ENCODE measurements around the gene SLC1A4.
A peak's percentile ranks its signal among the peaks of the same experiment; 100 is the strongest.
"Not testable (repeated sequence)": the region's sequence is repeated elsewhere in the genome, so short reads cannot be mapped to it uniquely, and the experiment has no call there.

Gene SLC1A4

DNA sequence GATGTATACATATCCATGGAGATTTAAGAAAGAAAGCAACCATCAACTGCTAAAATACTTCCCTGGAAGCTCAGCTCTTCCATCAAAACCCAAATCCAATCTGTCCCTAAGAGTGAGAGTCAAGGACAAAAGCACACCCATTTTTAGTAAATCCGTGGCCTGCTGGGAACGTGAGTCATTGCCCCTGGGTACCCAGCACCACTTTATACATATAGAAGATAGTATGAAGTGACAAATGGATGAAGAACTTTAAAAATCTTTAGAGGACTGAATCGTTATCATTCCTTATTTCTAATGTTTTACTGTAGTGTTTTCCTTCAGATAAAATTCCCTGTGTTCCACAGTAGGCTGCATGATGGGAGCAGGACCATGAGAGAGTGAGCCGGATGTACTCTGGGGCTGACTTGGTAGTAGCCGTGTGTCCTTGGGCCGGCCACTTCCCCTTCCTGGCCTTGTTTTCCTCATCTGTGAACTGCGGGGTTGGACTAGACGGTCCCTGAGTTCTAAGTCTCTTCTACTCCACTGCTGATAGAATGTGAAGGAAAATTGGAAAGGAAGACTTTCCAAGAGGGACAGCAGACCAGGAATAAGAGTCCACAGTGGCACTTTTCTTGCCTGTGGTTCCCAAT is 38.5 kb downstream of the SLC1A4 start:
- no peak for DNase-seq (ENCODE audit: low spot score)

DNA sequence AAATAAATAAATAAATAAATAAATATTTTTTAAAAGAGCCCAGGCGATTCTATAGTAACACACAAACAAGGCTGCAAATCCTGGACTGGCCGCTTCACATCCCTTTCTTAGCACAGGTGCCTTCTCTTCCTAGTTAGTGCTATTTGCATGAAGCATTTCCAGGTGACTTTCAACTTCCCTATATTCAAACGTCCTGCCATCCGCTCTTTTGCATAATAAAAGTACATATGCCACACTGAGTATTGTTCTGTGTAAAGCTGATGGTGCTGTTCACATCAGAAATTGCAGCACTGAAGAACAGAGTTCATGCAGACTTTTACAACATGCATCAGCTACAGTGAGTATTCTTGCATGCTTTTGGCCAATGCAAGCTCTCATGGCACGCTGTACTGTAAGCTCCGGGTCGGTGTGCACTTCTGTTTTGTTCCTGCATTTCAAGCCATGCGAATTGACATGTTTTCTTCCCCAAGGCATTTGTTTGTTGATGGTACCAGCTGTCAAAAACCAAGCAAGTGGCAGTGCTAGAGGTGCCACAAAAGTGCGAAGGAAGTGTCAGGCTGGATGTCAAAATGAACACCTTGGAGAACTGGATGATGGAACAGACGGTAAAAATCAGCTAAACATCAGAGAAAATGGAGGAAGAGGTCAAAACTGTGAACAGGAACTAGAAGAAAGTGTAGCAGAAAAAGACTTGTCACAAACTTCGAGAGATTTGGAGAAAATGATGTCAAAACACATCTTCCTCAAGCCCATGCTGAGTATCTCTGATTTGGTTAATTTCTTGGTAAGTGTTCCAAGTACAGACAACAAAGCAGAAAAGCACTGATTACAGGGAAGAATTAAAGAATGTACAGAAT is 41.5 kb downstream of the SLC1A4 start:
- no peak for DNase-seq (ENCODE audit: low spot score)

DNA sequence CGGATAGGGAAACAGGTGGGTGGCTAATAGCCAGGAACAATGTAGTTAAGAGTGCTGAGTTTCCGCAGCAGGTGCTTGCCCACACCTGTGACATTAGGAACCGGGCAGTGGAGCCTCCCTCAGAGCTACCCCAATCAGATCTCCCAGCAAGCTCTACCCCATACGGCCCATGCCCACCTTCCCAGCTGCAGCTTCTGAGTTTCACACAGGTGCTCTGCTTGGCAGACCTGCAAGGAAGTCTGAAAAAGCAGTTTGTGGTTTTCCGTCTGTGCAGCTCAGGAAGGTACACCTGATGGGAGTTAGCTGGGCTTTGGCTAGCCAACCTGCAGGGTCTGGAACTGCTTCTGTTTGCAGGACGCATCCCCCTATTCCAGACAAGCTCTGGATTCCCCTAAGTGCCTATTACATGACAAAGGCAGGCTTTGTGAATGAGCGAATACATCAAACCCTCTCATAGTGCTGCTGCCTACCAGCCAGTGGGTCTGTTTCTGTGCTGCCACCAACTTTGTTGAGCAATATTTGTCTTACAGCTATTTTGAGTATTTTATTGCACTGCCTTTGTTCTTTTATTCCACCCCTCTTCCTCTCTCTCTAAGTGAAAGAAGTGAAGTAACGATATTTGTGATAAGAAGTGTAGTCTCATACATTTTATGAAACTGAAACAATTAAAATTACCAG is 42.3 kb downstream of the SLC1A4 start:
- no peak for DNase-seq (ENCODE audit: low spot score)

DNA sequence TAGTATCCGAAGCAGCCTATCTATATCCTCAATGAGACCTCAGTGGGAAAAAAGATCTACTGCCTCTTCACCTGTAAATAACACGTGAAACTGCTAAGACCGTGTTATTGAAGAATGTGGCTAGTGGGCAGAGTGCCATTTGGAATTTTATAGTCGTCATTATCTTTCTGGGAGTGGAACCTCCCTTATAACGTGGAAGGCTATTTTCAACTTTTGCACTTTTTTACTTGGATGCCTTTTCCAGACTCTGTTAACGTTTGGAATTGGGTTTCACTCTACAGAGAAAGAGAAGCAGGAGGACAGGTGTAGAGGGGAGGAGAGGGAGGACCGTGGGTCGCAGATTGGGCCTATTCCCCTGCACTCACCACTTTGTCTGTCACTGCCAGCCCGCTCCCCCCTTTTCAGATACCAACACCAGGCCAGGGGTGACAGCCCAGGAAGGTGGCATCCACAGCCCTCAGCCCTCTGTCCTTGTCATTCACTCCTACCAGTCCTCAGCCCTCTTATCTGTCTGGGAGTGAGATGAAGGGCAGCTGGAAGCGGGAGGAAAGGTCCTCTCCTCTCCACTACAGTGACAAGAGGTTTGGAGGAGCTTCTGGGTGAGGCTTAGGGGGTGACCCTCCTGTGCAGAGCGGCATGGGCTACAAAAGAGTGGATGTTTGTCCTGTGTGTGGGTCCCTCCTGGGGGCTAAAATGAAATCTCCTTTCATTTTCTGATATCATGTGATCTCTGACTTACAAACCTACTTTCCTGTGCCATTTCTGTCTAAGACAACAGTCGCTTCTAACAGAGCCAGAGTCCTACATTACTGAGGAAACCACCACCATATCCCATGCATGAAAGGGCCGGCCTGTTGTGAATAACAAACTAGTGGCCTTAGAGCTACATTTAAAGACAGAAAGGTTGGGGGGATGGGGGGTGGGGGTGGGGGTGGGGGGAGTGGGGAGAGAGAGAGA is 43.1 kb downstream of the SLC1A4 start:
- DNase-seq (ENCODE audit: low spot score): no peak

DNA sequence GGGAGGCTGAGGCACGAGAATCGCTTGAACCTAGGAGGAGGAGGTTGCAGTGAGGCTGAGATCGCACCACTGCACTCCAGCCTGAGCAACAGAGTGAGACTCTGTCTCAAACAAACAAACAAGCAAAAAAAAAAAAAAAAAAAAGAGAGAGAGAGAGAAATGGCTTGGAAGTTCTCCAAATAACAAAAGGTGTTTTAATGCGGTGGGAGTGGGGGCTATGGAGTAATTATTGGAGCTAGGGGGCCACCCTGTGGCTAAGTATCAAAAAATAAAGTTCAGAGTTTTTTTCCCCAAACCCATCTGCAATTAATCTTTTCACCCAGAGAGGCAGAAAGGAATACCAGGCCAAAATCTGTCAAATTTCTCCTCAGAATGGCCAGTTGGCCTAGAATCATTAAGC is 44.0 kb downstream of the SLC1A4 start:
- peak; percentile 14 for DNase-seq (ENCODE audit: low spot score)

DNA sequence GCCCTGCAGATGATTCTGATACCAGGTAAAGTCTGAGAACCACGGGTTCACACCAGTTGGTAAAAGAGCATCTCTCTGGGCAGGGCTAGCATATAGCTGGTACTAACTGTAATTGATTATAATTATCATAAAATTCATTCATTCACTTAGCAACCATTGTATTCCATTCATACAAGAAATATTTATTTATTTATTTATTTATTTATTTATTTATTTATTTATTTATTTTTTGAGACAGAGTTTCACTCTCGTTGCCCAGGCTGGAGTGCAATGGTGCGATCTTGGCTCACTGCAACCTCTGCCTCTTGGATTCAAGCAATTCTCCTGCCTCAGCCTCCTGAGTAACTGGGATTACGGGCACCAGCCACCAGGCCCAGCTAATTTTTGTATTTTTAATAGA is 44.5 kb downstream of the SLC1A4 start:
- not testable (repeated sequence) for DNase-seq (ENCODE audit: low spot score)

DNA sequence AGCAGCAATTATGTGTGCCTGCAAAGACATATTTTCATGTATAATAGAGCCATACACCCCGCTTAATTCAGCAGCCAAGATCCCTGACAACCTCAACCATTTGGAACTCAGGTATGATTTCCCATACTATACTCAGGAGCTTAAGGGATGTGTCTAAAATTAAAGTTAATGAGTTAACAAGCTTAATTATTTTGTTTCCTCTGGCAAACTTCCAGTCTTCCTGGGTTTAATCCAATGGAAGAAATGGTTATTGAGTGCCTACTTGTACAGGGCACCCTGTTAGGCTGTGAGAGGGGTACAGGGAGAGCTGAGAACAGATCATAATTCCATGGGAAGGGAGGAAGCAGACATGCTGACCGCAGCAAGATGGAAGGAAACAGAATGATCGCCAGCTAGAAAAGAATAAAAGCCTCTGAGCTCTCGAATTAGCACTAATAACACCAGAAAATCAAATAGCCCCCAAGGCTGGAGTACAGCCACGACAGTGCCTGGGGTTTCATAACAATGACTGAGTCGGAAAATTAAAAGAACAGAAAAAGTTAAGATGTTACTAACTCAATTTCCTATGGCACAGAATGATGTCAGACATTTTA is 46.2 kb downstream of the SLC1A4 start:
- no peak for DNase-seq (ENCODE audit: low spot score)

DNA sequence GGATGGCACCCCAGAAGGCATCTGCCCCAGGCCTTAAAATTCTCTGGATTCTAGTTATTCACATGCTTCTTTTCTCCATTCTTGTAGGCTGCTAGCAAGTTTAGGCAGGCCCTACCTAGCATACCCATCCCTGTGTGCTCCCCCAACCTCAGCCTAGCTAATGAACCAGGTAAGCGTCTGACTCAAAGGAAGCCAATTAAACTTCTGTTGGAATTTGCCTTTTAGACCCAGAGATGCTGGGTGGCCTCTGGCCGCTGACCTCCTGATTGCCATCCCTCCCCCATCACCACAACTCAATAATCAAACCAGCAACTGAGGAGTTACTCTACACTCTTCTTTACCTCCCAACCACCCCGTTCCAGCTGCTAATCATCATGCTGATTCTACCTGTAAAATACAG is 48.0 kb downstream of the SLC1A4 start:
- no peak for DNase-seq (ENCODE audit: low spot score)

DNA sequence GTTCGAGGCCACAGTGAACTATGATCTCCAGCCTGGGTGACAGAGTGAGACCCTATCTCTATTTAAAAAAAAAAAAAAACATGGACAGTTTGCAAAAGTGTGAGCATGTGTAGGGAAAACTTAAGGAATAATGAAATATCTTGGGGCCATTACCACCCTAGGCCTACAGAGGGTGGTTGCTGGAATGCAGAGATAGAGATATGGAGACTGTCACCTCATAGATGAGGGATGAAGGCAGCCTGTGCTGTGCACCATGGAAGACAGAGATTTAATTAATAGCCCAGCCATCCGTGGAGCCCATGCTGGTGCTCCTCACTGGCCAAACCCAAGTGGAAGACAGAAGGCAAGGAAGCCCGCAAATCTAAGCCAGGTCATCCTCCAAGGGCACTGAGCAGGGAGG is 50.4 kb downstream of the SLC1A4 start:
- no peak for DNase-seq (ENCODE audit: low spot score)

DNA sequence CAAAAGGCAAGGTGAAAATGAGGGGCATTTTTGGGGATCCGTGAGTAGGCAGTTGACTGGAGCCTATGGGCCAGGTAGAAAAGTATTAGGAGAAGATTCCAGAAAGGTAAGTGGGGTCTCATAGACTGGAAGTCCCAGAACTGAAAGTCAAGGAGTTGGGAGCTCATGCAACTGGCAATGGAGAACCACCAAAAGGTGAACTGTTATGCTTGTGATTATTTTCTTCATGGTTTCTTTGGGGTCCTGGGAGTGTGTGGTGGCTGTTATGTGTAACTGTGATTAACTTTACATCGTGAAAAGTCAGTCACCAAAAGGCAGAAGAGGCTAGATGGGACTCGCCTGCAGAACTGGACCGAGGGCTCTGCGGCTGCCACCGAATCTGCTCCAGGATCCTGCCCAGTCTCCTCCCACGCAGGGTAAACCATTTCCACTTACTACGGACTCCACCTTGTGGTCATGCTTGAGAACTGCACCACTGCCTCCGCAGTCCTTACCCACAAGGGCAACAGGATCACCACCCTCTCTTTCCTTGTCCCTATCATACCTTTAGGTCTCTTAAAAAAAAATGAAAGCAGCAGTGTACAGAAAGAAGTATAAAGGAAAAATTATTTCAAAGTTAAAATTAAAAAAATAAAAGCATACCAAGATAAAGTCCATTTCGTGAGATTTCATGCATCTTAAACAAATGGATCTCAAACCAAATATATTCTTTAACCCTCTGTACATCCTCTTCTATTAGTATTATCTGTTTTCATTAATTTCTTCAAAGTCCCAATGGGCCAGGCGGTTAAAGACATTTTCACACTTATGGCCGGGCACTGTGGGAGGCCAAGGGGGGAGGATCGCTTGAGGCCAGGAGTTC is 51.4 kb downstream of the SLC1A4 start:
- peak; percentile 77 for DNase-seq (ENCODE audit: low spot score)

DNA sequence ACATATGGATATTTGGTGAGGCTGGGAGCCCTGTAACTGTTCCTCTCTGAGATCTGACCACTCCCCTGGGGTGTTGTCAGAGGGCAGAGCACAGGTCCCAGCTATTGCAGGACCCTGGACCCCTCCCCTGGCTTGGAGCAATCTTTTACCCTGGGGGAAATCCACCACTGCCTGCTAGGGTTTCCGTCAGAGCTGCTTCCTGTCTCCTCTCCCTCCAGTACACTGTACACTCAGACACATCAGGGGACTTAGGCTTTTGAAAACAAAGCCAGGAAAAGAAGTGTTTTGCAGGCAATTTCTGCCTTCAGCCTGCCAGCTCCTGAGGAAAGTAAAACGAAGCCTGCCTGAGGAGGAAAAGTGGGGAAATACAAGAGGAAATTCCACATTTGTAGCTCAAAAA is 53.8 kb downstream of the SLC1A4 start:
- DNase-seq (ENCODE audit: low spot score): peak; percentile 61

DNA sequence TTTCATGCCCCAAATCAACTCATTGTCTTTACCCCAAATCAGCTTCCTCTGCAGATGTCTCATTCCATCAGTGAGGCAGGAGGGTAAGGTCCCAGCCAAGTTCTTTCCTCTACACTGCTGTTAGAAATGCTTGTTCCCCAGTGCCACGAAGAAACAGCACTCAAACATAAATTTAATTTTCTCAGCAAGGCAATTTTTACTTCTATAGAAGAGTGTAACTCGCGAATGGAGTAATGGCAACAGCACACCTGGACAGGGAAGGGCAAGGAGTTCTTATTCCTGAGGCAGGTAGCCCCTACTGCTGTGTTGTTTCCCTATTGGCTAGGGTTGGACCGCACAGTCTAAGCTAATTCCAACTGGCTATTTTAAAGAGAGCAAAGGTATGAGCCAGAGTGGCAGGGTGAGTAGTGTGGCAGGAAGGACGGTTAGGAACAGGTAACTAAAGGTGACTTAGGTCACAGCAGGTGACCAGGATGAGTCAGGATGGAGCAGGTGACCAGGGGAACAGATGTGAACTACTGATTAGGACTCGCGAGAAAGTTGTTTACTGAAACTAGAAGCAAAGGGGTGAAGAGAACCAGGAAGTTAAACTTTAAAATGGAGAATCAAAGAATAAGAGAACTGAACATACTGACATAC is 55.0 kb downstream of the SLC1A4 start:
- no peak for DNase-seq (ENCODE audit: low spot score)

DNA sequence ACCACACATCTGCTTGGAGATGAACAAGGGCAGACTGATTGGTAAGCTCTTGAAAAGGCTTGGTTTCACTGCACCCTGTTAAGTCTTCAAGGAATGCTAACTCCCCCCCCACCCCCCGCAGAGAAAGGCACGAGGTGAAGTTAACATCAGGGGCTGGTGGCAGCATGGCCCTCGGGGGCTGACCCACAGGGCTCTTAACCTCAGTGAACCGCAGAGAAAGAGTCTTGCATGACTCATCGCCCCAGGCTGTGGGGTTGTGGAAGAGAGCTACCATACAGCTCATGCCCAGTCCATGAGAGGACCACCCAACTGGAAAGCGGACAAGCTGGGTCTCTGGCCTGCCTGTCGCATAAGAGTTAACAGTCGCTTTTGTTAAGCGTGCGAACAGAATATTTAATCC is 56.5 kb downstream of the SLC1A4 start:
- DNase-seq (ENCODE audit: low spot score): no peak

DNA sequence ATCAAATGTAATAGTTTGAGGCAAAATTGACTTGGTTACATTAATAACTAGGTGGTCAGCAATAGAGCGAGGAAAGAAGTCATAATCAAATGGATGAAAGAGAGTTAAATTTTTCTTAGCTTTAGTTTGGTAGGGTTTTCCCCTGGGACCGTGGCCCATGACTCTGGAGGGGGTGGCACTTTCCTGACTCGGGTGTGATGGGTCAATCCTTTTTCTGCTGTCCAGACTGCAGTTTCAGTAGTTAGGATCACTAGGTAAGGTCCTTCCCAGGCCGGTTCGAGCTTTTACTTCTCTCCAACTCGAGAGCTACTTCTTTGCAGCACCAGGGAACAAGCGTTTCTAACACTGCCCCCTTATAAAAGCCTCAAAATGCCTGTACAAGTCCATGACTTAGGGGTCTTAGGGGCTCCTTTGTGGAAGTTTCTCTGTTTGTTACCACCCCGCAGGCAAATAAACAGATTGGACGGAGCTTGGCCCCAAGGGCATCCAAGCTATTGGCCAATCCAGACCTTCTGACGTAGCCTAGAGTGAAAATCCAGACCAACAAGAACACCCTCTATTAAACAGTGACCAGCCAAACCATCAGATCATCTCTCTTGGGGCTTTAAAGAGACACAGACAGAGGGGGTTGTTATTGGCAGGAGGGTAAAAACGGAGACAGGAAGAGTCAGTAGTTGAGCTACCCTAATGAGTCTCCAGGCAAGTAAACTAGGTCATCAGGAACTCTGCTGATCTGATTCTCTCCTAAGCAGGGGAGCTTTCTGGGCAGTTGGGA is 57.6 kb downstream of the SLC1A4 start:
- no peak for DNase-seq (ENCODE audit: low spot score)

DNA sequence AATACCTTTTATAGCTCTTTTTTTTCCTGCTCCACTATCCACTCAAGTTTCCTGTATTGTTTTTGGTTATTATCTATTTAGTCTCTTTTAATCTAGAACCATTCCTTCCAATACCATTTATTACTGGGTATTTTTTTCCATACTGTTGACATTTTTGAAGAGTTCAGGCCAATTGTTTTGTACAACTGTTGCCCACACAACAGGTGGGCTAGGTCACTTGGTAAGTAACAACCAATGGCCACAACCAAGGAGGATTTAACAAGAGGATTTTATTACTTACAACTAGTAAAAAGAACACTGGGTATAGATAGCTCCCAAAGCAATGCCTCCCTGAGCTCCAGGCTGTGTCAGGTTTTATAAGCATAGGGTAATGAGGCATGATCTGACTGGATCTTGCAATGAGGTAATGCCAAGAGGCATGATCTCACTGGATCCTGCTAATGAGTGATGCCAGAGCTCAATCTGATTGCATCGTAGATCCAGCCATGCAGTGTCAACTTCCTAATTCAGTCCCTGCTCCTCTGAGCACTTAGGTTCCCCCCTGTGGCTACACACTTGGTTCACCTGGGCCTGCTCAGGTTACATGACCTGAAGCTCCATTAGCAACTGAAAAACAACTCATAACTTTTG is 59.9 kb downstream of the SLC1A4 start:
- no peak for DNase-seq (ENCODE audit: low spot score)

DNA sequence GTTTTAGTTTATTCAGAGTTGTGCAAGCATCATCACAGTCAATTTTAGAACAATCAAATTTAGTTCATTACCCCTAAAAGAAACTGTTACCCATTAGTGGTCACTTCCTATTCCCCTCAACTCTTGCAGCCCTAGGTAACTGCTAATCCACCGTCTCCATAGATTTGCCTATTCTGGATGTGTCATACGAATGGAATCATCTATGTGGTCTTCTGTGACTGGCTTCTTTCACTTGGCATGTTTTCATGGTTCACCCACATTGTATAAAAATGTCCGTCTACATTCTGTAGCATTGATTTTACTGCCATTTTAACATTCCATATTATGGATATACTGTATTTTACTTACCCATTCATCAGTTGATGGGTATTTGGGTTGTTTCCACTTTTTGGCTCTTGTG is 61.7 kb downstream of the SLC1A4 start:
- DNase-seq (ENCODE audit: low spot score): no peak

DNA sequence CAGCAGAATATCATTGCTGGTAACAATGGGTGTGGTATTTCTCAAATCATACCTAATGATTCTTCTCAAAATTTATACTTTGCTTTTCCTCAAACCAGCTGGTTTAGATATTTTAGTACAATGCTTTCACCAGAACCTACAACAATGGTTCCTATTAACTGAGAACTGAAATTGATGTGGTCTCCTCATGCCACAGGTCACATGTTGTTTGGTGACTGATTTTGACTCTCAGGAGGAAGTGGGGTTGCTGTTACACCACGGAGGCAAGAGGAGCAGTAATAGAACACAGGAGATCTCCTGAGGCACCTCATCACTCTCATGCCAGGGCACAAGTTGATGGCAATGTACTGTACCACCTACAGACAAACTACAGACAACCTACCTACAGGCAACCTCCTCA is 64.0 kb downstream of the SLC1A4 start:
- no peak for DNase-seq (ENCODE audit: low spot score)

DNA sequence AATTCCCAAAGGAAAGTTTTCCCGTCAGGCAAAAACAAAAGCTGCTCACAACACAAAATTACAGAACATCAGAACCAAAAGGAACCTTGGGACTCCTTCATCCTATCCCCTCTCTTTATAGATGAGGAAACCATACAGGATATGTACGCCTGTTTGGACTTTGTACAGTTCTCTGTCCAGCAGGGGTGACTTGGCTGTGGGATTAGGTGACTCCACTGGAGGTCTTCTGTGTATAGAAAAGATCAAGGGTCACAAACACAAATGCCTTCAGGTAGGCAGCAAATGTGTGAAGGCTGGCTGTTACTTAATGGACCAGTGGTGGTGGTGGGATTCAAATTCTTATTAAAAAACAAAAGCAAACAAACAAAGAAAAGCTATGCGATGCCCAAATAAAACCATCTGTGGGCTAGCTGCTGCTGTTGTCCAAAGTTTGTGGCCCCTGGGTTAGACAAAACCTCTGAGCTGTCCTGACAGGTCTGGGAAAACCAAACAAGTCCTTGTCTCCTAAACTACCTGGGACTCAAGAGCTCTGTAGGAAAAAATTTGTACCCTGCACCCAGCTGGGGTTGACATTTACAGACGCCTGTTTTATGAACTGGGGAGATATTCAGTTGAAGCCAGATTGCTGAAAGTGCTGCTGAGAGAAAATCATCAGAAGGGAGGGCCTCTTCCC is 65.7 kb downstream of the SLC1A4 start:
- no peak for DNase-seq (ENCODE audit: low spot score)
